Measurements from ENCODE around the gene GARNL3.

Gene GARNL3

DNA sequence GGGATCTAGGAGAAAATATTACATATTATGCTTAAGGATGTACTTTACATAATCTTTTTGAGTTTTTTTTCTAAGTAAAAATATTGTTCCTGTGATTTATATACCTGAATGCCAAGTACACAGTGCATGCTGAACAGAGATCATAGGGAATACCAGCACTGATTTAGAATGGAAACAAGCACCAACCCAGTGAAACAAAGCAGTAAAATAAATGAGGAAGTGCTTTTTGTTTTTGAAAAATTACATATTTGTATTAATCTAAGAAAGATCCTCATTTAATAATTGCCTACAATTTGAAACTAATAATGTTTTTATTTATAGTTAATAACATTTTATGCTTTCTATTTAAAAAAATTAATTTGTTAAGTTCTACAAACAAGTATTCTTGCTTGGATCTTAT, 18.0 kb downstream of the GARNL3 start:
- DNase-seq: no peak
- H3K9me3 Mint-ChIP-seq: no peaks in the 10 kb centered on the region
- no peaks in the 10 kb centered on the region for H3K4me1 Mint-ChIP-seq
- H3K4me3 Mint-ChIP-seq: no peak overlapping the region
- peaks cover 4% of the 10 kb centered on the region for H3K27me3 Mint-ChIP-seq (ENCODE audit: low read depth, poor library complexity)
- H3K27ac Mint-ChIP-seq: no peak overlapping the region
- TF ChIP-seq, protein P1, sequence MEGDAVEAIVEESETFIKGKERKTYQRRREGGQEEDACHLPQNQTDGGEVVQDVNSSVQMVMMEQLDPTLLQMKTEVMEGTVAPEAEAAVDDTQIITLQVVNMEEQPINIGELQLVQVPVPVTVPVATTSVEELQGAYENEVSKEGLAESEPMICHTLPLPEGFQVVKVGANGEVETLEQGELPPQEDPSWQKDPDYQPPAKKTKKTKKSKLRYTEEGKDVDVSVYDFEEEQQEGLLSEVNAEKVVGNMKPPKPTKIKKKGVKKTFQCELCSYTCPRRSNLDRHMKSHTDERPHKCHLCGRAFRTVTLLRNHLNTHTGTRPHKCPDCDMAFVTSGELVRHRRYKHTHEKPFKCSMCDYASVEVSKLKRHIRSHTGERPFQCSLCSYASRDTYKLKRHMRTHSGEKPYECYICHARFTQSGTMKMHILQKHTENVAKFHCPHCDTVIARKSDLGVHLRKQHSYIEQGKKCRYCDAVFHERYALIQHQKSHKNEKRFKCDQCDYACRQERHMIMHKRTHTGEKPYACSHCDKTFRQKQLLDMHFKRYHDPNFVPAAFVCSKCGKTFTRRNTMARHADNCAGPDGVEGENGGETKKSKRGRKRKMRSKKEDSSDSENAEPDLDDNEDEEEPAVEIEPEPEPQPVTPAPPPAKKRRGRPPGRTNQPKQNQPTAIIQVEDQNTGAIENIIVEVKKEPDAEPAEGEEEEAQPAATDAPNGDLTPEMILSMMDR (IDR thresholded peaks at IDR 0.05): no peak
- peaks cover 6% of the 10 kb centered on the region for H3K36me3 Mint-ChIP-seq (ENCODE audit: low read depth)

DNA sequence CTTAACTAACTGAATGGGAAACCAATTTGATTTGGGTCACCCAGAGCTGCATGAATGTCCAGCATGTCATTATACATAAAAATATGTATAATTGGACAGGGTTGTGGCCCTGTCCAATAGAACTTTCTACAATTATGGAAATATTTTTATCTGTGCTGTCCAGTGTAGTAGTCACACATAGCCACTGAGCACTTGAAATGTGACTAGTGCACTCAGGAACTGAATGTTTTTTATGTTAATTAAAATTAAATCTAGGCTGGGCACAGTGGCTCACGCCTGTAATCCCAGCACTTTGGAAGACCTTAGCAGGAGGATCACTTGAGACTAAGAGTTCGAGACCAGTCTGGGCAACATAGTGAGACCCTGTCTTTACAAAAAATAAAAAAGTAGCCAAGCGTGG, 18.6 kb downstream of the GARNL3 start:
- TF ChIP-seq, protein P1 (IDR thresholded peaks at IDR 0.05): no peak
- Mint-ChIP-seq H3K27ac (no peak overlapping the region), H3K36me3 (ENCODE audit: low read depth) (peaks cover 5% of the 10 kb centered on the region), H3K4me3 (no peak overlapping the region), H3K9me3 (no peaks in the 10 kb centered on the region), H3K27me3 (ENCODE audit: low read depth, poor library complexity) (peaks cover 7% of the 10 kb centered on the region), H3K4me1 (no peaks in the 10 kb centered on the region)
- no peak for DNase-seq

DNA sequence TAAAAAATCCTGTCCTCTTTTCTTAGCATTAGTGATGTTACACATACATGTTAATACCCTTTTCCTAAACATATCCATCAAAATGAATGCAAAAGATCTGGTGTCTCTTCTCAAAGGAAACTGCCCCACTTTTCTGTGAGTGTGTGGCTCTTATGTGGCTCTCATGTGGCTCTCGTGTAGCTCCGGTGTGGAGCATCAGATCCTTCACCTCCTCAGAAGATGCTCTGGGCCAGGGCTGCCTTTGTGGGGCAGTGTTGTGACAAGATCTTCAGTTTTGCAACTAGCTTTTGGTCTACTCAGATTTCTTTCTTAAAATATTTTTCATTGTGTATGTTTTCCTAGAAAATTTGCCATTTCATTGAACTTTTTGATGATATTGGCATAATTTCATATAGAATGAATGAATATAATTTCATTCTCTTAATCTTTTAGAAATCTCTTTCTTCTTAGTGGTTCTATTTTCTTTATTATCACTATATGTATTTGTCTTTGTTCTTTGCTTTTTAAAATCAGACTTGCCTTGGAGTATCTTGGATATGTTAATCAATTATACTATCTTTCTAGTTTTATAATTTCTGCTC, 19.4 kb downstream of the GARNL3 start:
- H3K27ac Mint-ChIP-seq: no peak overlapping the region
- H3K4me1 Mint-ChIP-seq: no peaks in the 10 kb centered on the region
- no peaks in the 10 kb centered on the region for H3K9me3 Mint-ChIP-seq
- H3K4me3 Mint-ChIP-seq: no peak overlapping the region
- TF ChIP-seq, protein P1 (IDR thresholded peaks at IDR 0.05): no peak
- H3K27me3 Mint-ChIP-seq (ENCODE audit: low read depth, poor library complexity): peaks cover 8% of the 10 kb centered on the region
- no peaks in the 10 kb centered on the region for H3K36me3 Mint-ChIP-seq (ENCODE audit: low read depth)
- DNase-seq: no peak

DNA sequence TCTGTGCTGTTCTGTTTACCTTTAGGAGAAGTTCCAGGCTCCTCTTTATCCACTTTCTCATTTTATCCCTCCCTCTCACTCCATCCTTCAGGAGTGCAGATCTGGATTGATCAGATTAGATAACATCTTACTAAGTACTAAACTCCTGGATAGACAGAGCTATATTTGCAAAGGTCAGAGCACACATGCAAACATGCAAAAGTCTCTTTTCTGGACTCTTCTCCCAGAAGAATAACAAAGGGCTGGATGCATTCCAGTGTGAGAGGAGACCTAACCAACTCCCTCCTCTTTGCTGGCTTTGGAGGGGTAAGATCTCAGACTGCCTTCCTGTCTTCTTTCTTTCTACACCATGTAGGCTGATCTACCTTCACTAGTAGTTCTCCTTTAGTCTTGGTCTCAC, 21.4 kb downstream of the GARNL3 start:
- TF ChIP-seq, protein P1 (IDR thresholded peaks at IDR 0.05): no peak
- H3K4me3 Mint-ChIP-seq: no peak overlapping the region
- H3K4me1 Mint-ChIP-seq: peaks cover 6% of the 10 kb centered on the region
- no peaks in the 10 kb centered on the region for H3K36me3 Mint-ChIP-seq (ENCODE audit: low read depth)
- peaks cover 8% of the 10 kb centered on the region for H3K27me3 Mint-ChIP-seq (ENCODE audit: low read depth, poor library complexity)
- no peak for DNase-seq
- no peaks in the 10 kb centered on the region for H3K9me3 Mint-ChIP-seq
- H3K27ac Mint-ChIP-seq: no peak overlapping the region

DNA sequence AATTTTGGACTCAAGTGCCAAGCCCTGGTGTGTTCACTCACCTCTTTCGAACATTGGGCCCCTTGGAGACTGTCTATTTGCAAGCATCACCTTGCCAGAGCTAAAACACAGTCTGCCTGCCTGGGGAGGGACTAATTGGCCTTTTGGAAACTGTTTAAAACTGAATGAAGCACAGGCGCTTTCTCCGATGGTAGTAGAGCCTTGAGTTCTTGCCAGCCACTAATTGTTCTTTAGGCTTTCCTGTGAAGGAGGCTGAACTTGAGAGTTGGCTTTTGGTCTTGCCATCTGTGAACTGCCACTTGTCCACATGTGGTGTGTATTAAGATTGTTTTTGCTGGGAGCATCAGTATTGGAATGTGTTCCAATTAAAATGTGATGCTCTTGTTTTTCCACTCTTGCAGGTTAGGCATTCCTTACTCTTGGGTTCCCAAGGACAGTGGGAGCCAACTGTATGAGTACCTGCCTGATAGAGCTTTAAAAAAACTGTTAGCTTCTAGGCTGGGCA, 26.0 kb downstream of the GARNL3 start:
- Mint-ChIP-seq H3K27ac (no peak overlapping the region), H3K4me3 (no peak overlapping the region), H3K9me3 (no peaks in the 10 kb centered on the region), H3K36me3 (ENCODE audit: low read depth) (no peaks in the 10 kb centered on the region), H3K27me3 (ENCODE audit: low read depth, poor library complexity) (peaks cover 8% of the 10 kb centered on the region), H3K4me1 (peaks cover 25% of the 10 kb centered on the region)
- DNase-seq: no peak
- TF ChIP-seq, protein P1 (IDR thresholded peaks at IDR 0.05): no peak

DNA sequence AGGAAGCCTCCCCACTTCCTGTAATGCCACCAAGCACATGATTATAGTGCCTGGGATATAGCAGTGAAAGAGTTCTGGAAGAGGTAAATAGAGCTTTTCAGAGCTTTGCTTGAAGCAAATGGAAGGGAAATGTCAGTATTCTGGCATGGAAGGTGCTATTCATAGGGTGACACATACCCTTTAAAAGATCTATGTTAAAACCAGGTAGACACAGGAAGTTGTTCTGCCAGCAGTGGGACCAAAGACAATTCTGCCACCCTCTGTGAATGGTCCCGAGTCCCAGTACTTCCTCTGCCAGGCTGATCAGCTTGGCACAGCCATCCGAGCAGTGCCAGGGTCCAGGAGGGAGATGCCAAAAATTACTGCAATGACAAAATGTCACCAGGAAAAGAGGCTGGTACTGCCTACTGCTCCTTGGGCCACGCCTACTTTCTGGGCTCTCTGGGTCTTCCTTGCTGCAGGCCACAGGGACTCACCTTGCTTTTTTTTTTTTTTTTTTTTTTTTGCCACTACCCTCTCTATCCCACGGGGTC, 26.7 kb downstream of the GARNL3 start:
- no peak overlapping the region for H3K4me3 Mint-ChIP-seq
- H3K27me3 Mint-ChIP-seq (ENCODE audit: low read depth, poor library complexity): peaks cover 8% of the 10 kb centered on the region
- H3K36me3 Mint-ChIP-seq (ENCODE audit: low read depth): no peaks in the 10 kb centered on the region

More for the DNA sequence above, 26.7 kb downstream of the GARNL3 start:
- Mint-ChIP-seq H3K9me3 (no peaks in the 10 kb centered on the region), H3K4me1 (peaks cover 29% of the 10 kb centered on the region), H3K27ac (no peak overlapping the region)
- TF ChIP-seq, protein P1 (IDR thresholded peaks at IDR 0.05): no peak
- DNase-seq: no peak
